ENCODE data around the gene DAPK1.

DNA sequence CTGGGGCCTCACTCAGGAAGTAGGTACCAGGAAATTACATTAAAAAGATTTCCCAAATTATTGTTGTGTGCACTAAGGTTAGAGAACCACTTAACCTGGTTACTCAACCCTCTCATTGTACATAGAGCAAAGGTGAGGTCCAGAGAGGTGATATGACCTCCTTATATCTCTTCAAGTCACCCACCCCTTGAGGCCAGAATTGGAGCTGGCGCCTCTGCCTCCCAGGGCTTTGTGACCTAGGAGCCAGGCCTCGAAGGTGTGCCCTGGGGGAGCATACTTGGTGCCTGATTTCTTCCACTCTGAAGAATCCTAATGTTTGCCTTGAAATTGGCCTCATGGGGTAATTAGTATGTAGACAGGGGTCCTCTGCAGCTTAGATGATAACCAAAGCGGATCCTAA is 133.2 kb downstream of the DAPK1 start:
- TF ChIP-seq, protein P1, sequence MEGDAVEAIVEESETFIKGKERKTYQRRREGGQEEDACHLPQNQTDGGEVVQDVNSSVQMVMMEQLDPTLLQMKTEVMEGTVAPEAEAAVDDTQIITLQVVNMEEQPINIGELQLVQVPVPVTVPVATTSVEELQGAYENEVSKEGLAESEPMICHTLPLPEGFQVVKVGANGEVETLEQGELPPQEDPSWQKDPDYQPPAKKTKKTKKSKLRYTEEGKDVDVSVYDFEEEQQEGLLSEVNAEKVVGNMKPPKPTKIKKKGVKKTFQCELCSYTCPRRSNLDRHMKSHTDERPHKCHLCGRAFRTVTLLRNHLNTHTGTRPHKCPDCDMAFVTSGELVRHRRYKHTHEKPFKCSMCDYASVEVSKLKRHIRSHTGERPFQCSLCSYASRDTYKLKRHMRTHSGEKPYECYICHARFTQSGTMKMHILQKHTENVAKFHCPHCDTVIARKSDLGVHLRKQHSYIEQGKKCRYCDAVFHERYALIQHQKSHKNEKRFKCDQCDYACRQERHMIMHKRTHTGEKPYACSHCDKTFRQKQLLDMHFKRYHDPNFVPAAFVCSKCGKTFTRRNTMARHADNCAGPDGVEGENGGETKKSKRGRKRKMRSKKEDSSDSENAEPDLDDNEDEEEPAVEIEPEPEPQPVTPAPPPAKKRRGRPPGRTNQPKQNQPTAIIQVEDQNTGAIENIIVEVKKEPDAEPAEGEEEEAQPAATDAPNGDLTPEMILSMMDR (IDR thresholded peaks at IDR 0.05) = no peak
- TF ChIP-seq ZFX (IDR thresholded peaks at IDR 0.05; ENCODE audit: borderline replicate concordance) = no peak

All from 22Rv1 (cell line).